Choroid plexus epithelial cell (primary cell): ENCODE measurements around the gene STAG3.
A peak's percentile ranks its signal among the peaks of the same experiment; 100 is the strongest.
"Not testable (repeated sequence)": the region's sequence is repeated elsewhere in the genome, so short reads cannot be mapped to it uniquely, and the experiment has no call there.

Experiments used
- DNase-seq: peaks from one replicate; pipeline ENCODE4 v3.0.0-alpha.2; 2010; ENCODE audit warnings: low read depth
- H3K4me3 ChIP-seq: 2 replicates; pipeline ENCODE4 v1.5.1; 2011; ENCODE audit warnings: low read depth, mild to moderate bottlenecking, control low read depth, low read length, moderate library complexity
- TF ChIP-seq, protein P1 (sequence below): conservative IDR thresholded peaks from 2 replicates; pipeline ENCODE4 v1.5.1; 2011; ENCODE audit warnings: low read depth, mild to moderate bottlenecking, control low read depth, inconsistent platforms, low read length, moderate library complexity

The STAG3 gene

GRCh38 chr7:100212631-100213286, 35.0 kb downstream of the STAG3 start:
- H3K4me3 ChIP-seq, result no peak overlapping the region
- TF ChIP-seq, protein P1, sequence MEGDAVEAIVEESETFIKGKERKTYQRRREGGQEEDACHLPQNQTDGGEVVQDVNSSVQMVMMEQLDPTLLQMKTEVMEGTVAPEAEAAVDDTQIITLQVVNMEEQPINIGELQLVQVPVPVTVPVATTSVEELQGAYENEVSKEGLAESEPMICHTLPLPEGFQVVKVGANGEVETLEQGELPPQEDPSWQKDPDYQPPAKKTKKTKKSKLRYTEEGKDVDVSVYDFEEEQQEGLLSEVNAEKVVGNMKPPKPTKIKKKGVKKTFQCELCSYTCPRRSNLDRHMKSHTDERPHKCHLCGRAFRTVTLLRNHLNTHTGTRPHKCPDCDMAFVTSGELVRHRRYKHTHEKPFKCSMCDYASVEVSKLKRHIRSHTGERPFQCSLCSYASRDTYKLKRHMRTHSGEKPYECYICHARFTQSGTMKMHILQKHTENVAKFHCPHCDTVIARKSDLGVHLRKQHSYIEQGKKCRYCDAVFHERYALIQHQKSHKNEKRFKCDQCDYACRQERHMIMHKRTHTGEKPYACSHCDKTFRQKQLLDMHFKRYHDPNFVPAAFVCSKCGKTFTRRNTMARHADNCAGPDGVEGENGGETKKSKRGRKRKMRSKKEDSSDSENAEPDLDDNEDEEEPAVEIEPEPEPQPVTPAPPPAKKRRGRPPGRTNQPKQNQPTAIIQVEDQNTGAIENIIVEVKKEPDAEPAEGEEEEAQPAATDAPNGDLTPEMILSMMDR, result no peak
- no peak for DNase-seq

DNA sequence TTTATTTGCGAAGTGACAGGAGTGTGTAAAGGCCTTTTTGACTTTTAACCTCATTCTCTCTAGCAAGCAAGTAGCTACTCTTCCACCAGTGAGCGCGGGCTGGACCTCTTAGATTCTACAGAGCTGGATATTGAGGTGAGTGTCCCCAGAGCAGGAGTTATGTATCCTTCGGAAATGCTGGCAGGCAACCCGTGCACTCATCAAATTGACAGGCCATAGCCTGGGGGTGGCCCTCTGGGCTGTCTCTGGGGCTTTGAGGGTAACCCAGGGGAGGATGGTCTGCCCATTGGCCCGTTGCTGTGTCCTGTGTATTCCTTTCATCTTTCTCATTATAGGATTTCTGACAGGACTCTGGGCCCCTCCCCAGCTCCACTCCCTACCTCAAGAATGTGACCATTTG, 36.0 kb downstream of the STAG3 start:
- H3K4me3 ChIP-seq, result no peak overlapping the region
- TF ChIP-seq, protein P1, result no peak
- DNase-seq, result no peak

DNA sequence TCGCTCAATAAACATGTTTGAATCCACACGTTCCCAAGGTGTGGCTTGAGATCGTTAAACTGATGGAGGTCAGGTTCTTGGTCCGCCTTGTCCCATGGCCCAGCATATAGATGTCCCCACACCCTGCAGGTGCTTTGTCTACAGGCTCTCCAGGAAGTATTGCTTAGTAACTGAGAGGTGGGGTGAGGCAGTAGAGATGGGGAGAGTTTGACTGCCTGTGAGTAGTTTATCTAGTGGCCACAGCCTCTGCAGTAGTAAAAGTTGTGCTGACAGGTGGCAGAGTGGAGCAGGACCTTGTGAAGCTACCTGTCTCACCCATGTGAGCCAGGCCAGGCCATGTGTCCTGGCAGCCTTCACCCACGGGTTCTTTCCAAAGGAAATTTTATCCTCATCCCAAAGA, 36.6 kb downstream of the STAG3 start:
- DNase-seq, H3K4me3 ChIP-seq: not testable (repeated sequence)

- DNase-seq, result peak; percentile 26
- H3K4me3 ChIP-seq, result no peak overlapping the region
- TF ChIP-seq, protein P1, result no peak
These were observed 38.2 kb downstream of the STAG3 start for GRCh38 chr7:100215895-100216294.

DNA sequence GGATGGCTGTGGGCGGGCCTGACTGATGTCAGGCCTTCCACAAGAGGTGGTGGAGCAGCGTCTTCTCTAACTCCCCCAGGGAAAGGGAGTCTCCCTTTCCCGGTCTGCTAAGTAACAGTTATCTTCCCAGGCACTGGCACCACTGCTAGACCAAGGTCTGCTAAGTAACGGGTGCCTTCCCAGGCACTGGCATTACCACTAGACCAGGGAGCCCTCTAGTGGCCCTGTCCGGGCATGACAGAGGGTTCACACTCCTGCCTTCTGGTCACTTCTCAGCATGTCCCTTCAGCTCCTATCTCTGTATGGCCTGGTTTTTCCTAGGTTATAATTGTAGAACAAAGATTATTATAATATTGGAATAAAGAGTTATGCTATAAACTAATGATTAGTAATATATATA, 40.2 kb downstream of the STAG3 start:
- TF ChIP-seq, protein P1, result peak; percentile 57
- H3K4me3 ChIP-seq, result not testable (repeated sequence)
- DNase-seq, result peak; percentile 61

DNA sequence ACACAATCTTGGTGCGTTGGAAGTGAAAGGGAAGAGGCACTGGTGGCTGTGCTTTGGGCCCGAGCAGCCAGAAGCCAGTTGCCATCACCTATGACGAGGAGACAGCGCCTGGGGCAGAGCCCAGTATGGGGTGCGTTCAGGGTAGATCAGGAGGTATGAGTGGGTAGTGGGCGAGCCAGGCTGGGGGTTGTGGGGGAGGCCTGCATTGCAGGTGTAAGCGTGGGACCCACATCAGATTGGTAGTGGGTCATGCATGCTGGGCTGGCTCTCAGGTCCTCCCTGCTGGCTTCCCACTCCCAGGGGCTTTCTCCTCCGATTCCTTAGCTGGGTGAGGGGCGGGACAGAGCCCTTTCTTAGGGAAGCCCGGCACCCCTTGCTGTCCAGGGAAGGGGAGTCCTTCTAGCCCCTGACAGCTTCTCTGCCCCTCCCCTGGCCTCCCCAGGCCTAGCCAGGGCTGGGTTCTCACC, 41.6 kb downstream of the STAG3 start:
- TF ChIP-seq, protein P1, result no peak
- no peak for DNase-seq
- no peak overlapping the region for H3K4me3 ChIP-seq

- H3K4me3 ChIP-seq, DNase-seq: not testable (repeated sequence)
These were observed 42.3 kb downstream of the STAG3 start, which contains the start of gene PVRIG for GRCh38 chr7:100219801-100220585. TSS of gene PVRIG (plus strand) at chr7:100219949. CDS start at chr7:100219971, 22 bp downstream.
